Left ventricle myocardium inferior (tissue), 1 donor: ENCODE results near the gene SARM1. TPM values are rescaled to one million over a fixed set of nuclear protein-coding genes. Genes with fewer than 3 reads are reported as not detected.

ENCODE experiments used
- DNase-seq: peaks from one replicate; pipeline ENCODE4 v3.0.0-alpha.2; 2020
- H3K27ac ChIP-seq: fragments of 200-600 bp; replicated peaks from 2 replicates; pipeline ENCODE4 v1.8.0; 2021
- H3K27me3 ChIP-seq: fragments of 200-600 bp; 2 replicates; pipeline ENCODE4 v1.8.0; 2021; ENCODE audit warnings: low read depth
- H3K36me3 ChIP-seq: fragments of 200-600 bp; 2 replicates; pipeline ENCODE4 v1.8.0; 2021
- H3K4me1 ChIP-seq: fragments of 200-600 bp; 2 replicates; pipeline ENCODE4 v1.8.0; 2021
- H3K4me3 ChIP-seq: fragments of 200-600 bp; 2 replicates; pipeline ENCODE4 v1.8.0; 2021; ENCODE audit warnings: mild to moderate bottlenecking, moderate library complexity
- H3K9me3 ChIP-seq: fragments of 200-600 bp; replicated peaks from 2 replicates; pipeline ENCODE4 v1.8.0; 2021
- intact Hi-C: fragments of 100-400 bp; cut with micrococcal nuclease; formaldehyde crosslinking; loops from one replicate; pipeline ENCODE4 v1.11.0; 2022
- total RNA-seq: library from RNA; stranded (reverse); fragmentation: NEBNext Ultra II Directional; extraction: Animal tissue kit (Norgen Biotek cat#: 25700); gene quantifications from one replicate; pipeline ENCODE4 v1.2.1, GENCODE V29; 2021
- TF ChIP-seq, protein P1 (sequence below): fragments of 200-600 bp; IDR thresholded peaks from 2 replicates; pipeline ENCODE4 v1.8.0; 2021; ENCODE audit warnings: antibody characterized with exemption, mild to moderate bottlenecking, borderline replicate concordance
- donor health status: DM: no; HTN: yes; CAD: no; lungs with severe emphysema.

The SARM1 gene
- total RNA-seq, 1 donor from 2014 or later: 5.1 TPM

DNA sequence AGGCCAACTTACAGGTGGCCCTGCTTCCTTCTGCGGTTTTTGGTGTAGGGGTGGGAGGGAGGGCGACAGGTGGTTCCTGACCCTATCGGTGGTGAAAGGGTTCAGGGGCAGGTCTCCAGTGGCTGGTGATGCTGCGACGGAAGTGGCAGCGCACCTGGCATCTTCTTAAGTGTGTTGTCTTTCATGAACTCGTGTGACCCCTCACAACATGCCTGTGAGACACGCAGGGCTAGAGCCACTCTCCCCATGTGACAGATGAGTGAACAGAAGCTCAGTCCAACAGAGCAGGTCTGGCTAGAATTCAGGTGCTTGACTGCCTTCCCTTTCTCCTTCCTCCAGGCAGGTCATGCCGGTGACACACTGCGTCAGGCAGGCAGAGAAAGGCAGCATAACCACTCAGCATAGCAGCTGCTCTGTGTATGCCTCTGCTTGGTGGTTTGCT, 28.0 kb upstream of the SARM1 start:
- TF ChIP-seq, protein P1, sequence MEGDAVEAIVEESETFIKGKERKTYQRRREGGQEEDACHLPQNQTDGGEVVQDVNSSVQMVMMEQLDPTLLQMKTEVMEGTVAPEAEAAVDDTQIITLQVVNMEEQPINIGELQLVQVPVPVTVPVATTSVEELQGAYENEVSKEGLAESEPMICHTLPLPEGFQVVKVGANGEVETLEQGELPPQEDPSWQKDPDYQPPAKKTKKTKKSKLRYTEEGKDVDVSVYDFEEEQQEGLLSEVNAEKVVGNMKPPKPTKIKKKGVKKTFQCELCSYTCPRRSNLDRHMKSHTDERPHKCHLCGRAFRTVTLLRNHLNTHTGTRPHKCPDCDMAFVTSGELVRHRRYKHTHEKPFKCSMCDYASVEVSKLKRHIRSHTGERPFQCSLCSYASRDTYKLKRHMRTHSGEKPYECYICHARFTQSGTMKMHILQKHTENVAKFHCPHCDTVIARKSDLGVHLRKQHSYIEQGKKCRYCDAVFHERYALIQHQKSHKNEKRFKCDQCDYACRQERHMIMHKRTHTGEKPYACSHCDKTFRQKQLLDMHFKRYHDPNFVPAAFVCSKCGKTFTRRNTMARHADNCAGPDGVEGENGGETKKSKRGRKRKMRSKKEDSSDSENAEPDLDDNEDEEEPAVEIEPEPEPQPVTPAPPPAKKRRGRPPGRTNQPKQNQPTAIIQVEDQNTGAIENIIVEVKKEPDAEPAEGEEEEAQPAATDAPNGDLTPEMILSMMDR: no peak
- intact Hi-C loops: no loop called here
- DNase-seq: no peak
- Histone ChIP-seq H3K4me3 (no peak overlapping the region), H3K27me3 (no peaks in the 10 kb centered on the region), H3K36me3 (peaks cover 92% of the 10 kb centered on the region), H3K4me1 (peaks cover 79% of the 10 kb centered on the region), H3K27ac (peak overlapping the region; percentile 44), H3K9me3 (no peaks in the 10 kb centered on the region)

DNA sequence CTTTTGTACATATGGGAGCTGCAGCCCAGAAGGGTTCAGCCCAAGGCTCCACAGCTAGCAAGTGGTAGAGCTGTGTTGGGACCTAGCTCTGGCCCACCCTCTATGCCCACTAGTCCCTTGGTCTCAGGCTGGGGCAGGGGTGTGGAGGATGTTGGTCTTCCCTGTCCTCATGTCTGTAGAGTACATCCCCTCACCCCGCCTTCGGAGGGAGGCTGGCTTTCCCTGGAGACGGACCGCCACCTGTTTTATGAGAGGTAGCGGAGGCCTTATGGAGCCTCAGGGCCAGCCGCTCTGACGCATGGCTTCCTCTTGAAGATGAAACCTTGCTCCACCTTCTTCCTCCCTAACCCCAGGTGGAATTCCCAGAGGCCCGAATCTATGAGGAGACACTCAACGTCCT, 27.5 kb upstream of the SARM1 start:
- Histone ChIP-seq H3K27me3 (no peaks in the 10 kb centered on the region), H3K27ac (peak overlapping the region; percentile 44), H3K9me3 (no peaks in the 10 kb centered on the region), H3K4me1 (peaks cover 77% of the 10 kb centered on the region), H3K36me3 (peaks cover 97% of the 10 kb centered on the region), H3K4me3 (no peak overlapping the region)
- DNase-seq: no peak
- TF ChIP-seq, protein P1: no peak
- intact Hi-C loops: no loop called here

- TF ChIP-seq, protein P1: no peak
- H3K4me3 ChIP-seq: no peak overlapping the region
- H3K27ac ChIP-seq: peak overlapping the region; percentile 44
- intact Hi-C loops: no loop called here
- DNase-seq: no peak
- H3K27me3 ChIP-seq: no peaks in the 10 kb centered on the region
- peaks cover 77% of the 10 kb centered on the region for H3K4me1 ChIP-seq
- H3K9me3 ChIP-seq: no peaks in the 10 kb centered on the region
- peaks cover 98% of the 10 kb centered on the region for H3K36me3 ChIP-seq
These were observed 27.0 kb upstream of the SARM1 start for GRCh38 chr17:28344435-28344901.

- intact Hi-C loops: no loop called here
- Histone ChIP-seq H3K27me3 (no peaks in the 10 kb centered on the region), H3K4me1 (peaks cover 69% of the 10 kb centered on the region), H3K4me3 (no peak overlapping the region), H3K27ac (peak overlapping the region; percentile 44), H3K9me3 (no peaks in the 10 kb centered on the region), H3K36me3 (peaks cover 98% of the 10 kb centered on the region)
- DNase-seq: peak; percentile 51
- TF ChIP-seq, protein P1: no peak
These were observed 25.9 kb upstream of the SARM1 start for GRCh38 chr17:28345419-28346198.

DNA sequence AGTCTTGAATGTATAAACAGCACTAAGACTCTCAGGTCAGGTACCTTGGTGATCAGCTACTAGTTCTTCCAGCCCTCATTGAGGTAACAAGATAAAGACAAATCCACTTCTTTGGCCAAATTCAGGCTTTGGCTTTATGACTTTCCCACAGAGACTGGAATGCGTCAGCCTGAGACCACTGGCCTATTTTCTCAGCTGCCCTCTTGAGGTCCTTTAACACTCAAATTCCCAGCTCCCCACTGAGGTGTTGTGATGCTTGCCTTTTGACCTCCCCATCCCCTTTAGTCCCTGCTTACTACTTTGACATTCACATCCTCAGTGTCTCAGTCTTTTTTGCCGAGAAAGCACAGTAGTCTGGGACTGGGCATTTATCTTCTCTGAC, 25.3 kb upstream of the SARM1 start:
- TF ChIP-seq, protein P1: no peak
- Histone ChIP-seq H3K27ac (peak overlapping the region; percentile 44), H3K36me3 (peaks cover 98% of the 10 kb centered on the region), H3K9me3 (no peaks in the 10 kb centered on the region), H3K27me3 (no peaks in the 10 kb centered on the region), H3K4me1 (peaks cover 65% of the 10 kb centered on the region), H3K4me3 (no peak overlapping the region)
- intact Hi-C loops: no loop called here
- DNase-seq: no peak
